Cardiac muscle cell (in vitro differentiated cells and primary cell): Measurements from ENCODE around the gene NUP107. TPM values are rescaled to one million over a fixed set of nuclear protein-coding genes. Genes with fewer than 3 reads are reported as not detected.

ENCODE experiments used
- DNase-seq, 2 donors: peaks; one replicate each; pipeline versions ENCODE4 v3.0.0 to v3.0.0-alpha.2; 2010 to 2017; ENCODE audit warnings: low read depth in 1 of 2, low spot score in 1 of 2
- H3K27ac ChIP-seq: fragments of 200-600 bp; sonication (generic); 2 replicates; pipeline ENCODE4 v1.5.1; 2016
- H3K27me3 ChIP-seq: fragments of 200-600 bp; sonication (generic); 2 replicates; pipeline ENCODE4 v1.6.0; 2016; ENCODE audit warnings: control low read depth
- H3K36me3 ChIP-seq: fragments of 200-600 bp; sonication (generic); 2 replicates; pipeline ENCODE4 v1.5.1; 2016; ENCODE audit warnings: control low read depth
- H3K4me1 ChIP-seq: fragments of 200-600 bp; sonication (generic); 2 replicates; pipeline ENCODE4 v1.8.1; 2017; ENCODE audit warnings: low read depth, mild to moderate bottlenecking, mixed run types
- H3K4me3 ChIP-seq: fragments of 200-600 bp; sonication (generic); 2 replicates; pipeline ENCODE4 v1.5.1; 2016; ENCODE audit warnings: mild to moderate bottlenecking
- H3K9me3 ChIP-seq: fragments of 200-600 bp; sonication (generic); 2 replicates; pipeline ENCODE4 v1.5.1; 2017; ENCODE audit warnings: low read depth, mild to moderate bottlenecking, control low read depth
- CTCF ChIP-seq: IDR thresholded peaks from 2 replicates; pipeline ENCODE4 v1.5.1; 2012; ENCODE audit warnings: low read depth, mild to moderate bottlenecking, low read length
- polyA plus RNA-seq: library from polyadenylated mRNA; unstranded; fragments of >200 nt; fragmentation: Nextera tagmentation; extraction: Ambion mirVana; gene quantifications from 2 replicates; pipeline ENCODE4 v1.2.1, GENCODE V29; 2016
- total RNA-seq: library from RNA; depleted of rRNA; stranded (reverse); fragments of >200 nt; gene quantifications from 2 replicates; pipeline ENCODE4 v1.2.3, GENCODE V29; 2016

Gene NUP107
- total and polyA plus RNA-seq, 2 experiments from 2014 or later: 33.4 to 53.9 TPM

- no peaks in the 10 kb centered on the region for H3K36me3 ChIP-seq
- no peaks in the 10 kb centered on the region for H3K9me3 ChIP-seq
- no peak for DNase-seq
- H3K4me1 ChIP-seq: peaks cover 7% of the 10 kb centered on the region
- no peak overlapping the region for H3K4me3 ChIP-seq
- no peak overlapping the region for H3K27ac ChIP-seq
- H3K27me3 ChIP-seq: no peaks in the 10 kb centered on the region
- TF ChIP-seq CTCF: no peak
Observed at GRCh38 chr12:68789144-68789878, 102.5 kb downstream of the NUP107 start.

GRCh38 chr12:68790081-68790951 lies 103.5 kb downstream of the NUP107 start:
- Histone ChIP-seq H3K9me3 (no peaks in the 10 kb centered on the region), H3K4me3 (no peak overlapping the region), H3K4me1 (peaks cover 7% of the 10 kb centered on the region), H3K36me3 (no peaks in the 10 kb centered on the region), H3K27me3 (no peaks in the 10 kb centered on the region), H3K27ac (no peak overlapping the region)
- no peak for TF ChIP-seq CTCF
- no peak for DNase-seq

GRCh38 chr12:68790952-68791234 lies 104.1 kb downstream of the NUP107 start:
- H3K36me3 ChIP-seq: no peaks in the 10 kb centered on the region
- H3K27ac ChIP-seq: no peak overlapping the region
- H3K9me3 ChIP-seq: no peaks in the 10 kb centered on the region
- H3K4me1 ChIP-seq: peaks cover 7% of the 10 kb centered on the region
- no peak for DNase-seq
- no peaks in the 10 kb centered on the region for H3K27me3 ChIP-seq
- H3K4me3 ChIP-seq: no peak overlapping the region
- TF ChIP-seq CTCF: no peak

- peaks cover 6% of the 10 kb centered on the region for H3K4me1 ChIP-seq
- no peak for TF ChIP-seq CTCF
- no peak overlapping the region for H3K4me3 ChIP-seq
- no peak for DNase-seq
- no peaks in the 10 kb centered on the region for H3K36me3 ChIP-seq
- no peaks in the 10 kb centered on the region for H3K27me3 ChIP-seq
- H3K9me3 ChIP-seq: no peaks in the 10 kb centered on the region
- no peak overlapping the region for H3K27ac ChIP-seq
Observed at GRCh38 chr12:68791897-68792481, 105.2 kb downstream of the NUP107 start.

- no peaks in the 10 kb centered on the region for H3K36me3 ChIP-seq
- no peaks in the 10 kb centered on the region for H3K4me1 ChIP-seq
- no peaks in the 10 kb centered on the region for H3K27me3 ChIP-seq
- no peak overlapping the region for H3K27ac ChIP-seq
- no peak overlapping the region for H3K4me3 ChIP-seq
- no peaks in the 10 kb centered on the region for H3K9me3 ChIP-seq
- peak in 1 of 2 donors; percentile 43 for DNase-seq
- TF ChIP-seq CTCF: no peak
Observed at GRCh38 chr12:68792952-68793351, 106.2 kb downstream of the NUP107 start.
